ENCODE results near the gene FIS1.

DNA sequence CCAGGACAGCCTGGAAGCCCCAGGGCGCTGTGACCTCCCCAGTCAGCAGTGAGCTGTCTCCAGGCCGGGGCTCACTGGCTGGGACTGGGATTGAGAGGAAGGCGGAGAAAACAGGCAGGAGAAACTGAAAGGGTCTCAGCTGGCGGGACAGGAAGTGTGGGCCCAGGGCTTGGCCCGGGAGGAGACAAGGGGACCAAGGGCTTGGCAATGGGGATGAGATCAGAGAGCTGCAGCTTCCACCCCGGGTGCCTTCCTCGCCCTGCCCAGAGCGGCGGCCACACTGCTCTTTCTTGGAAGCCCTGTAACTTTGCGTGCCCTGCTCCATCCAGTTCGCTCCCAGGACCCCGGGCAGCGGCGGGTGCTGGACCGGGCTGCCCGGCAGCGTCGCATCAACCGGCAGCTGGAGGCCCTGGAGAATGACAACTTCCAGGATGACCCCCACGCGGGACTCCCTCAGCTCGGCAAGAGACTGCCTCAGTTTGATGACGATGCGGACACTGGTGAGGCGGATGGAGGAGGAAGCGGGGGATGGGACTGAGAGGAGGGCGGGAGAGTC is 22.5 kb downstream of the FIS1 start:
- TF ChIP-seq POLR2A (IDR thresholded peaks at IDR 0.05) (no peak), CTCF (IDR thresholded peaks at IDR 0.05) (no peak), POLR2AphosphoS5 (IDR thresholded peaks at IDR 0.05) (no peak)
